ENCODE measurements around the gene LY86.

LY86 gene

GRCh38 chr6:6588064-6588923, at the start of gene LY86:
LY86 (plus strand) TSS chr6:6588720; CDS start chr6:6588735, 15 bp downstream.
- peak; percentile 86 for DNase-seq

GRCh38 chr6:6539036-6539435, 49.5 kb upstream of the LY86 start:
- no peak for DNase-seq

- no peak for DNase-seq
Observed at GRCh38 chr6:6542357-6542756, 46.2 kb upstream of the LY86 start.

GRCh38 chr6:6543181-6543879, 45.2 kb upstream of the LY86 start:
- DNase-seq: no peak

- no peak for DNase-seq
Observed at GRCh38 chr6:6545616-6546317, 42.8 kb upstream of the LY86 start.

- DNase-seq: peak; percentile 59
Observed at GRCh38 chr6:6546318-6547109, 42.0 kb upstream of the LY86 start.

GRCh38 chr6:6547110-6547879, 41.2 kb upstream of the LY86 start:
- peak; percentile 94 for DNase-seq

GRCh38 chr6:6556161-6556737, 32.3 kb upstream of the LY86 start:
- DNase-seq: no peak

GRCh38 chr6:6556738-6557503, 31.6 kb upstream of the LY86 start:
- peak; percentile 54 for DNase-seq

- DNase-seq: no peak
Observed at GRCh38 chr6:6557504-6557839, 31.0 kb upstream of the LY86 start.

GRCh38 chr6:6557886-6558285, 30.6 kb upstream of the LY86 start:
- no peak for DNase-seq

GRCh38 chr6:6559994-6560570, 28.4 kb upstream of the LY86 start:
- DNase-seq: no peak

- no peak for DNase-seq
Observed at GRCh38 chr6:6560909-6561308, 27.6 kb upstream of the LY86 start.

- no peak for DNase-seq
Observed at GRCh38 chr6:6564154-6564553, 24.4 kb upstream of the LY86 start.

GRCh38 chr6:6565069-6565468, 23.5 kb upstream of the LY86 start:
- no peak for DNase-seq

- no peak for DNase-seq
Observed at GRCh38 chr6:6565488-6565887, 23.0 kb upstream of the LY86 start.

GRCh38 chr6:6566766-6567165, 21.8 kb upstream of the LY86 start:
- no peak for DNase-seq

GRCh38 chr6:6569096-6569810, 19.3 kb upstream of the LY86 start:
- no peak for DNase-seq

- DNase-seq: no peak
Observed at GRCh38 chr6:6569811-6570164, 18.7 kb upstream of the LY86 start.

All from right hindlimb (tissue), 1 donor.